Endothelial cell of umbilical vein (primary cell): ENCODE results near the gene INHBC. TPM values are rescaled to one million over a fixed set of nuclear protein-coding genes. Genes with fewer than 3 reads are reported as not detected.

Experiments
- BruUV-seq: library from RNA; stranded (reverse); fragments of 400-500 nt; replicated peaks from 2 replicates; lab custom pipeline; 2021; lab: Mats Ljungman, UMichigan
- CTCF ChIA-PET: fragments of 300-600, 350-600 bp; sonication (Branson Sonifier 250); formaldehyde crosslinking; loops from one replicate; lab custom pipeline; 2021; ENCODE audit warnings: antibody characterized with exemption, inconsistent platforms; lab: Charles Lee
- POLR2A ChIA-PET: fragments of 300-600, 350-600 bp; sonication (Branson Sonifier 250); formaldehyde crosslinking; loops from one replicate; lab custom pipeline; 2021; ENCODE audit warnings: antibody characterized with exemption, inconsistent platforms; lab: Charles Lee
- DNase-seq: peaks from one replicate; pipeline ENCODE4 v3.0.0-alpha.2; 2011; ENCODE audit warnings: low read depth, low spot score
- FAIRE-seq: peaks from 2 replicates; lab custom pipeline; 2011; peaks lifted over from hg19 to GRCh38; lab: Jason Lieb, UNC
- H2AFZ ChIP-seq: 2 replicates; pipeline ENCODE4 v1.6.0; 2012; ENCODE audit warnings: low read depth, low read length, control low read depth, inconsistent platforms
- H3K27ac ChIP-seq: 2 replicates; pipeline ENCODE4 v1.5.1; 2011; ENCODE audit warnings: low read depth, mild to moderate bottlenecking, control low read depth, low read length, moderate library complexity; ENCODE audit not compliant: insufficient read depth
- H3K27me3 ChIP-seq, 2 experiments: 2 replicates each; pipeline versions ENCODE4 v1.6.0 to v1.6.1; 2011; ENCODE audit warnings: low read length in 2 of 2, mixed read lengths in 1 of 2; ENCODE audit not compliant: control insufficient read depth in 2 of 2, insufficient read depth in 2 of 2
- H3K36me3 ChIP-seq, 2 experiments: 2 replicates in 1 of 2; 3 replicates in 1 of 2; pipeline ENCODE4 v1.5.1; 2011; ENCODE audit warnings: low read length in 2 of 2, mild to moderate bottlenecking in 1 of 2, moderate library complexity in 1 of 2; ENCODE audit not compliant: control insufficient read depth in 2 of 2, insufficient read depth in 2 of 2; ENCODE audit errors: extremely low read depth in 1 of 2
- H3K4me1 ChIP-seq: 3 replicates; pipeline ENCODE4 v1.5.1; 2011; ENCODE audit warnings: mild to moderate bottlenecking, low read length; ENCODE audit not compliant: control insufficient read depth, insufficient read depth; ENCODE audit errors: extremely low read depth
- H3K4me2 ChIP-seq: 2 replicates; pipeline ENCODE4 v1.6.1; 2011; ENCODE audit warnings: low read length, control low read depth, mixed read lengths; ENCODE audit not compliant: insufficient read depth
- H3K4me3 ChIP-seq, 3 experiments: fragments of 200-600 bp in 1 of 3; sonication (generic), shearing (Covaris generic) in 1 of 3; replicated peaks in 1 of 3; 2 replicates each; pipeline ENCODE4 v1.5.1; 2011 to 2016; ENCODE audit warnings: control low read depth in 3 of 3, low read length in 3 of 3, mild to moderate bottlenecking in 2 of 3, inconsistent platforms in 1 of 3, low read depth in 1 of 3, moderate library complexity in 1 of 3; ENCODE audit not compliant: insufficient read depth in 1 of 3
- H3K79me2 ChIP-seq: 2 replicates; pipeline ENCODE4 v1.6.0; 2012; ENCODE audit warnings: low read length, inconsistent platforms; ENCODE audit not compliant: control insufficient read depth, insufficient read depth
- H3K9ac ChIP-seq: replicated peaks from 2 replicates; pipeline ENCODE3; 2011; ENCODE audit warnings: low read length, control low read depth; ENCODE audit not compliant: insufficient read depth; ENCODE audit errors: extremely low read depth
- H3K9me1 ChIP-seq: replicated peaks from 3 replicates; pipeline ENCODE4 v1.6.0; 2011; ENCODE audit warnings: mild to moderate bottlenecking, low read length; ENCODE audit not compliant: control insufficient read depth, insufficient read depth; ENCODE audit errors: extremely low read depth
- H3K9me3 ChIP-seq: replicated peaks from 2 replicates; pipeline ENCODE4 v1.5.1; 2012; ENCODE audit warnings: low read length, inconsistent platforms; ENCODE audit not compliant: control insufficient read depth, insufficient read depth
- H4K20me1 ChIP-seq: replicated peaks from 2 replicates; pipeline ENCODE3; 2011; ENCODE audit warnings: mild to moderate bottlenecking, low read length; ENCODE audit not compliant: control insufficient read depth, insufficient read depth; ENCODE audit errors: extremely low read depth
- CTCF ChIP-seq, 2 donors: IDR thresholded peaks; 1 replicate in 1 of 2; 2 replicates in 1 of 2; pipeline ENCODE4 v1.5.1; 2011; ENCODE audit warnings: low read length in 2 of 2, mild to moderate bottlenecking in 2 of 2, moderate library complexity in 2 of 2, control low read depth in 1 of 2, inconsistent platforms in 1 of 2, low read depth in 1 of 2; ENCODE audit not compliant: insufficient read depth in 1 of 2; ENCODE audit errors: extremely low read depth in 1 of 2
- EZH2 ChIP-seq: IDR thresholded peaks from 2 replicates; pipeline ENCODE4 v1.6.1; 2012; ENCODE audit warnings: borderline replicate concordance, low read depth, mild to moderate bottlenecking, moderate library complexity, low read length, inconsistent platforms; ENCODE audit not compliant: severe bottlenecking
- FOS ChIP-seq: IDR thresholded peaks from 2 replicates; pipeline ENCODE4 v1.6.1; 2011; ENCODE audit warnings: mild to moderate bottlenecking, low read length, moderate library complexity, borderline replicate concordance; ENCODE audit not compliant: insufficient read depth
- GATA2 ChIP-seq: IDR thresholded peaks from 2 replicates; pipeline ENCODE4 v1.7.0; 2011; ENCODE audit warnings: low read depth, mild to moderate bottlenecking, moderate library complexity, mixed read lengths, low read length; ENCODE audit not compliant: insufficient read length, insufficient read depth
- JUN ChIP-seq: IDR thresholded peaks from 2 replicates; pipeline ENCODE4 v1.6.1; 2011; ENCODE audit warnings: borderline replicate concordance, low read depth; ENCODE audit not compliant: insufficient read length, insufficient read depth
- MAX ChIP-seq: IDR thresholded peaks from 2 replicates; pipeline ENCODE4 v1.6.1; 2011; ENCODE audit not compliant: insufficient read depth, insufficient read length
- MYC ChIP-seq: IDR thresholded peaks from one replicate; pipeline ENCODE4 v1.6.1; 2011; ENCODE audit warnings: mild to moderate bottlenecking, low read depth, low read length
- POLR2A ChIP-seq: IDR thresholded peaks from 2 replicates; pipeline ENCODE4 v1.6.1; 2012; ENCODE audit warnings: low read depth, mild to moderate bottlenecking, control low read depth, low read length
- POLR2AphosphoS5 ChIP-seq: IDR thresholded peaks from 2 replicates; pipeline ENCODE4 v1.6.1; 2012; ENCODE audit warnings: low read depth, mild to moderate bottlenecking, control low read depth, low read length, moderate library complexity; ENCODE audit not compliant: insufficient read depth
- dilution Hi-C: fragments of 300-500 bp; cut with MboI; formaldehyde crosslinking; loops from one replicate; pipeline ENCODE4 v1.15.0; 2019; ENCODE audit warnings: low sequenced_read_pairs; ENCODE audit not compliant: extremely low pct_ligation_motif_present
- intact Hi-C: fragments of 100-400 bp; cut with micrococcal nuclease; formaldehyde crosslinking; loops from one replicate; pipeline ENCODE4 v1.10.0; 2022
- polyA plus RNA-seq, 4 experiments: library from polyadenylated mRNA; depleted of rRNA in 3 of 4; stranded (reverse) in 3 of 4; unstranded in 1 of 4; fragments of >200 nt; gene quantifications; 2 replicates each; pipeline versions ENCODE4 v1.2.1 to v1.2.3, GENCODE V29; 2011 to 2012; ENCODE audit warnings: missing spikeins in 1 of 4
- total RNA-seq: library from RNA; stranded (reverse); gene quantifications from 2 replicates; pipeline ENCODE4 v1.2.3, GENCODE V29; 2021

The INHBC gene
- total and polyA plus RNA-seq, 2 donors (not counting 3 experiments of a cell fraction or from before 2014, with no cell fraction given), result not detected

GRCh38 chr12:57470286-57470969, 35.8 kb downstream of the INHBC start:
- no peak overlapping the region for H3K27ac ChIP-seq
- H3K9me1 ChIP-seq, result no peaks in the 10 kb centered on the region
- H3K9me3 ChIP-seq, result no peaks in the 10 kb centered on the region
- ChIA-PET POLR2A (interaction anchor here (0.6 kb wide), 1 partner anchor 17 kb away, joined by 8 read pairs; no protein-coding TSS in a partner anchor), CTCF (interaction anchor here (4.0 kb wide), 1 partner anchor 11 kb away, joined by 17 read pairs; the partner anchor contains the start of gene GLI1)
- no peak overlapping the region for H3K4me2 ChIP-seq
- no peak overlapping the region for H2AFZ ChIP-seq
- no peak overlapping the region for H3K4me3 ChIP-seq
- dilution Hi-C loops (no loop called here), intact Hi-C loops (no loop called here)
- TF ChIP-seq JUN (no peak), MYC (no peak), CTCF (IDR thresholded peaks at IDR 0.05; ENCODE audit: extremely low read depth in 1 of 2, insufficient read depth in 1 of 2, low read depth in 1 of 2, low read length in 2 of 2) (no peak), EZH2 (no peak), MAX (no peak), FOS (no peak), GATA2 (no peak), POLR2A (no peak), POLR2AphosphoS5 (no peak)
- BruUV-seq, result no TSS peak
- no peaks in the 10 kb centered on the region for H3K4me1 ChIP-seq
- H3K36me3 ChIP-seq, result no peaks in the 10 kb centered on the region
- FAIRE-seq (no peak), DNase-seq (no peak)
- no peaks in the 10 kb centered on the region for H3K79me2 ChIP-seq
- H3K9ac ChIP-seq, result no peak overlapping the region
- H3K27me3 ChIP-seq, result peaks cover 42 to 48% of the 10 kb centered on the region in 2 experiments
- no peaks in the 10 kb centered on the region for H4K20me1 ChIP-seq
